GM23248 (cell line): Measurements from ENCODE around the gene ATP12A.

Experiments
- EZH2 ChIP-seq: fragments of 200-600 bp; sonication (generic); IDR thresholded peaks from 2 replicates; pipeline ENCODE4 v1.6.1; 2018; ENCODE audit warnings: antibody characterized with exemption, mild to moderate bottlenecking; ENCODE audit not compliant: insufficient read depth, poor library complexity, severe bottlenecking
- EZH2phosphoT487 ChIP-seq: fragments of 200-600 bp; sonication (generic); IDR thresholded peaks from 2 replicates; pipeline ENCODE4 v1.6.1; 2018; ENCODE audit warnings: antibody characterized with exemption, moderate library complexity, mild to moderate bottlenecking, low read depth; ENCODE audit not compliant: insufficient read depth

GRCh38 chr13:24745516-24745860 lies 65.3 kb downstream of the ATP12A start:
- no peak for TF ChIP-seq EZH2phosphoT487
- no peak for TF ChIP-seq EZH2
